HG02571 (cell line): ENCODE measurements around the gene MEIOC.
"Not testable (repeated sequence)": the region's sequence is repeated elsewhere in the genome, so short reads cannot be mapped to it uniquely, and the experiment has no call there.

Experiments used
- ATAC-seq: cut with Tn5 transposase; IDR thresholded peaks from one replicate; pipeline ENCODE4 v1.9.1; 2021; ENCODE audit warnings: mild to moderate bottlenecking, moderate library complexity; ENCODE audit not compliant: unreplicated experiment

Gene MEIOC

DNA sequence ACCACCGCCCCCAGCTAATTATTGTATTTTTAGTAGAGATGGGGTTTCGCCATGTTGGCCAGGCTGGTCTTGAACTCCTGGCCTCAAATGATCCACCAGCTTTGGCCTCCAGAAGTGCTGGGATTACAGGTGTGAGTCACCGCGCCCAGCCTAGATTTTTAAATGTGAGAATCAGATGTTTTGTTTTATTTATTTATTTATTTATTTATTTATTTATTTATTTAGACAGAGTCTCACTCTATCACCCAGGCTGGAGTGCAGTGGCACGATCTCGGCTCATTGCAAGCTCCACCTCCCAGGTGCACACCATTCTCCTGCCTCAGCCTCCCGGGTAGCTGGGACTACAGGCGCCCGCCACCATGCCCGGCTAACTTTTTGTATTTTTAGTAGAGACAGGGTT is 44.0 kb downstream of the MEIOC start:
- ATAC-seq: not testable (repeated sequence)

DNA sequence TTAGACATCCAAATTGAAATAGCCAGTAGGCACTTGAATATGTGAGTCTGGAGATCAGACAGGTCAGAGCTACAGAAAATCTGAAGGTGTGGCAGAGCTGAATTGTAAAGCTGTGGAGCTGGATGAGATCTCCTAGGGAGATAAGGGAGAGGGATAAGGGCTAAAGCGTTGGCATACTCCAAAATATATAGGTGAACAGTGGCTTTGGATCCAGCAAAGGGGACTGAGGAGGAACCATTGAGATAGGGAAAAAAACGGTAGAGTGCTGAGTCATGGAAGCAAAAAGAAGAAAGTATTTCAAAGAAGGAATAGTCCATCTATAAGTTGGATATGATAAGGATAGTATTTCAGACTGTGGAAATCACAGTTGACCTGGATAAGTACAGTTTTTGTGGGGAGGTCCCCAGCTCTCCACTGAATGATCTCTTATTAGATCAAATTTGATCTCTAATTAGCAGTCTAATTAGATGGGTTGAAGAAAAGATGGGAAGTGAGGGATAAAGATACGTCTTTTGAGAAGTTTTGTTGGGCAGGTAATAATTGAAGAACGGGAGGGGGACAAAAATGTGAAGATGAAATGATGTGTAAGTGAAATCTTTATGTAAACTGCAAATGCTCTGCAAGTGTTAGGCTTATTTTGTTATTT is 51.6 kb downstream of the MEIOC start:
- no peak for ATAC-seq

DNA sequence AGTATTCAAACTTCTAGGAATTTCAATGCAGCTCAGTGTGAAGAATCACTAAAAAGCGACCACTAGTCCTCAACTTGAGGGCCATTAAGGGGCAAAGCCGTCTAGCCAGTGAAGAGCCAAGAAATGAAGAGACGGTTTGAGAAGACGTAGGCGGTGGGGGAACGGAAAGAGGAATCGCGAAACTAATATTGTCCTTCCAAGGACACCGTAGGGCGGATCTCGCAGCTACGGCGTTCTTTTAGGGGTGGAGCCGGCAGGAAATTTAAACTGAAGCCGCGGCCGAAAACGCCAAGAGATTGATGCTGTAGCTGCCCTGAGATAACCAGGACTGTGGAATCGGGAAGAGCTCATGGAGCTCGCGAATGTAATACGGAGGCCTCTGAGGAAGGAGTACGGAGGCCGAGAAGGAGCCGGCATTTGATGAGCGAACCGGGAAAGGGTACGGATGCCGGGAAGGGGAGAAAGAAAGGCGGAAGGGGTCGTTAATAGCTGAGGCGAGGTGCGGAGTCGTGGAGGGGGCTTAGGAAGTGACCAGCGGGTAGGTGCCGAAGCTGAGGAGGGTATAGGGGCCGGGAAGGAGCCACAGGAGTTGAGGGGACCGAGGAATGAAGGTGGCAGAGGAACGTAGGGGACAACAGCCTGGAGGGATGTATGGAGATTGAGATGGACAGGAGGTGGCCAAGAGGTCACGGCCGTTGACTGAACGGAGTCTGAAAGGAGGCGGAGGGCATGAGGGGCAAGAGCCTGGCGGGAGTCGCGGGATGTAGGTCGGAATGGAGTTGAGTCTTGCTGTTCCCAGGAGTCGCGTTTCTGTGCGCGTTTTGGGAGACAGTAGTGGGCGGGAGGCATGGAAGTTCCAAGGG is 52.4 kb downstream of the MEIOC start, which contains the start of gene DBF4B:
Gene DBF4B, plus strand, starts transcription at position 265 of the 863 bp plus-strand sequence. Its CDS starts 156 bp downstream, at position 421.
- no peak for ATAC-seq

GRCh38 chr17:44719444-44719843 is 63.2 kb downstream of the MEIOC start:
- no peak for ATAC-seq

DNA sequence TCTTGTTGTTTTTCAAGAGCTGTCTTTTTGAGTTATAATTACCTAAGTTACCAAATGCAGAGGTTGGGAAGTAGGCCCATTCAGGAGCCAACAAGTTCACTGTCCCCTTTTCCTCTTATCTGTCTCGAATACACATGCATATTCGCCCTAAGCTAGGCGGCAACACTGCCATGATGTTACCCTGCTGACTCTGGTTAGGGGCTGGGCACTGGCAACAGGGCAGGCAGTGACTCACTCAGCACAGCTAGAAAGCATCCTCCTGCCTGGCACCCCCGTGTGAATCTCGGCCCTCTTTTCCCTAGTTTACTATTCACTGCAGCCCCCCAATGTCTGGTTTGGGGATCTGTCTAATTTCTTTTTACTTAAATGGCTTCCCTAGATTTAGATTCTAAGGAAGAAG is 66.0 kb downstream of the MEIOC start:
- ATAC-seq: no peak
